HL-60 (cell line): ENCODE data around the gene CYP1A1.
"Not testable (repeated sequence)": the region's sequence is repeated elsewhere in the genome, so short reads cannot be mapped to it uniquely, and the experiment has no call there.

Source experiments
- DNase-seq, 2 experiments: peaks; one replicate each; pipeline ENCODE4 v3.0.0-alpha.2; 2010 to 2020; ENCODE audit warnings: low read depth in 1 of 2, low spot score in 1 of 2
- H3K27ac ChIP-seq: fragments of 250-450 bp; sonication (Bioruptor Pico); replicated peaks from 2 replicates; pipeline ENCODE4 v1.5.1; 2020; ENCODE audit warnings: mild to moderate bottlenecking, moderate library complexity
- H3K27me3 ChIP-seq: fragments of 250-450 bp; sonication (Bioruptor Pico); 2 replicates; pipeline ENCODE4 v1.5.1; 2021; ENCODE audit warnings: mild to moderate bottlenecking, moderate library complexity; ENCODE audit not compliant: insufficient read depth, poor library complexity, severe bottlenecking
- H3K4me3 ChIP-seq: replicated peaks from 2 replicates; pipeline ENCODE4 v1.5.1; 2011; ENCODE audit warnings: mild to moderate bottlenecking, control low read depth, low read length; ENCODE audit not compliant: insufficient read depth
- GABPA ChIP-seq: IDR thresholded peaks from 2 replicates; pipeline ENCODE4 v1.6.1; 2012; ENCODE audit warnings: low read depth
- POLR2AphosphoS5 ChIP-seq: IDR thresholded peaks from 2 replicates; pipeline ENCODE4 v1.6.1; 2012; ENCODE audit warnings: low read depth
- SPI1 ChIP-seq: IDR thresholded peaks from 2 replicates; pipeline ENCODE4 v1.6.1; 2012; ENCODE audit warnings: low read depth, mild to moderate bottlenecking, borderline replicate concordance
- TF ChIP-seq, protein P1 (sequence below): IDR thresholded peaks from one replicate; pipeline ENCODE4 v1.5.1; 2011; ENCODE audit warnings: low read length, control low read depth, inconsistent platforms; ENCODE audit not compliant: insufficient read depth
- TF ChIP-seq, protein P2 (sequence below): IDR thresholded peaks from 2 replicates; pipeline ENCODE4 v1.6.1; 2012; ENCODE audit warnings: low read depth; ENCODE audit not compliant: insufficient replicate concordance

Gene CYP1A1

DNA sequence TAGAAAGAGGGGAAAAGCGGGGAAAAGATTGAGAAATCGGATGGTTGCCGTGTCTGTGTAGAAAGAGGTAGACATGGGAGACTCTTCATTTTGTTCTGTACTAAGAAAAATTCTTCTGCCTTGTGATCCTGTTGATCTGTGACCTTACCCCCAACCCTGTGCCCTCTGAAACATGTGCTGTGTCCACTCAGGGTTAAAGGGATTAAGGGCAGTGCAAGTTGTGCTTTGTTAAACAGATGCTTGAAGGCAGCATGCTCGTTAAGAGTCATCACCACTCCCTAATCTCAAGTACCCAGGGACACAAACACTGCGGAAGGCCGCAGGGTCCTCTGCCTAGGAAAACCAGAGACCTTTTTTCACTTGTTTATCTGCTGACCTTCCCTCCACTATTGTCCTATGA, 4.0 kb upstream of the CYP1A1 start:
- DNase-seq, H3K27ac ChIP-seq, H3K4me3 ChIP-seq: not testable (repeated sequence)
- peaks cover 26% of the 10 kb centered on the region for H3K27me3 ChIP-seq

DNA sequence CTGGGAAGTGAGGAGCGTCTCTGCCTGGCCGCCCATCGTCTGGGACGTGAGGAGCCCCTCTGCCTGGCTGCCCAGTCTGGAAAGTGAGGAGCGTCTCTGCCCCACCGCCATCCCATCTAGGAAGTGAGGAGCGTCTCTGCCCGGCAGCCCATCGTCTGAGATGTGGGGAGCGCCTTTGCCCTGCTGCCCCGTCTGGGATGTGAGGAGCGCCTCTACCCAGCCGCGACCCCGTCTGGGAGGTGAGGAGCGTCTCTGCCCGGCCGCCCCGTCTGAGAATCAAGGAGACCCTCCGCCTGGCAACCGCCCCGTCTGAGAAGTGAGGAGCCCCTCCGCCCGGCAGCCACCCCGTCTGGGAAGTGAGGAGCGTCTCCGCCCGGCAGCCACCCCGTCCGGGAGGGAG, 3.4 kb upstream of the CYP1A1 start:
- H3K27ac ChIP-seq, H3K4me3 ChIP-seq, DNase-seq: not testable (repeated sequence)
- H3K27me3 ChIP-seq: peaks cover 26% of the 10 kb centered on the region

- TF ChIP-seq, protein P1, sequence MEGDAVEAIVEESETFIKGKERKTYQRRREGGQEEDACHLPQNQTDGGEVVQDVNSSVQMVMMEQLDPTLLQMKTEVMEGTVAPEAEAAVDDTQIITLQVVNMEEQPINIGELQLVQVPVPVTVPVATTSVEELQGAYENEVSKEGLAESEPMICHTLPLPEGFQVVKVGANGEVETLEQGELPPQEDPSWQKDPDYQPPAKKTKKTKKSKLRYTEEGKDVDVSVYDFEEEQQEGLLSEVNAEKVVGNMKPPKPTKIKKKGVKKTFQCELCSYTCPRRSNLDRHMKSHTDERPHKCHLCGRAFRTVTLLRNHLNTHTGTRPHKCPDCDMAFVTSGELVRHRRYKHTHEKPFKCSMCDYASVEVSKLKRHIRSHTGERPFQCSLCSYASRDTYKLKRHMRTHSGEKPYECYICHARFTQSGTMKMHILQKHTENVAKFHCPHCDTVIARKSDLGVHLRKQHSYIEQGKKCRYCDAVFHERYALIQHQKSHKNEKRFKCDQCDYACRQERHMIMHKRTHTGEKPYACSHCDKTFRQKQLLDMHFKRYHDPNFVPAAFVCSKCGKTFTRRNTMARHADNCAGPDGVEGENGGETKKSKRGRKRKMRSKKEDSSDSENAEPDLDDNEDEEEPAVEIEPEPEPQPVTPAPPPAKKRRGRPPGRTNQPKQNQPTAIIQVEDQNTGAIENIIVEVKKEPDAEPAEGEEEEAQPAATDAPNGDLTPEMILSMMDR: no peak
- no peak for TF ChIP-seq SPI1
- Histone ChIP-seq H3K27ac (no peak overlapping the region), H3K27me3 (peaks cover 26% of the 10 kb centered on the region), H3K4me3 (no peak overlapping the region)
- DNase-seq: no peak
These were observed 2.4 kb upstream of the CYP1A1 start for GRCh38 chr15:74727727-74728126.

GRCh38 chr15:74726774-74727164, 1.4 kb upstream of the CYP1A1 start:
- H3K4me3 ChIP-seq: peak overlapping the region; percentile 48; the same call in 1 of the 2 replicates
- TF ChIP-seq SPI1 (no peak), POLR2AphosphoS5 (no peak), GABPA (no peak)
- TF ChIP-seq, protein P1: no peak
- TF ChIP-seq, protein P2, sequence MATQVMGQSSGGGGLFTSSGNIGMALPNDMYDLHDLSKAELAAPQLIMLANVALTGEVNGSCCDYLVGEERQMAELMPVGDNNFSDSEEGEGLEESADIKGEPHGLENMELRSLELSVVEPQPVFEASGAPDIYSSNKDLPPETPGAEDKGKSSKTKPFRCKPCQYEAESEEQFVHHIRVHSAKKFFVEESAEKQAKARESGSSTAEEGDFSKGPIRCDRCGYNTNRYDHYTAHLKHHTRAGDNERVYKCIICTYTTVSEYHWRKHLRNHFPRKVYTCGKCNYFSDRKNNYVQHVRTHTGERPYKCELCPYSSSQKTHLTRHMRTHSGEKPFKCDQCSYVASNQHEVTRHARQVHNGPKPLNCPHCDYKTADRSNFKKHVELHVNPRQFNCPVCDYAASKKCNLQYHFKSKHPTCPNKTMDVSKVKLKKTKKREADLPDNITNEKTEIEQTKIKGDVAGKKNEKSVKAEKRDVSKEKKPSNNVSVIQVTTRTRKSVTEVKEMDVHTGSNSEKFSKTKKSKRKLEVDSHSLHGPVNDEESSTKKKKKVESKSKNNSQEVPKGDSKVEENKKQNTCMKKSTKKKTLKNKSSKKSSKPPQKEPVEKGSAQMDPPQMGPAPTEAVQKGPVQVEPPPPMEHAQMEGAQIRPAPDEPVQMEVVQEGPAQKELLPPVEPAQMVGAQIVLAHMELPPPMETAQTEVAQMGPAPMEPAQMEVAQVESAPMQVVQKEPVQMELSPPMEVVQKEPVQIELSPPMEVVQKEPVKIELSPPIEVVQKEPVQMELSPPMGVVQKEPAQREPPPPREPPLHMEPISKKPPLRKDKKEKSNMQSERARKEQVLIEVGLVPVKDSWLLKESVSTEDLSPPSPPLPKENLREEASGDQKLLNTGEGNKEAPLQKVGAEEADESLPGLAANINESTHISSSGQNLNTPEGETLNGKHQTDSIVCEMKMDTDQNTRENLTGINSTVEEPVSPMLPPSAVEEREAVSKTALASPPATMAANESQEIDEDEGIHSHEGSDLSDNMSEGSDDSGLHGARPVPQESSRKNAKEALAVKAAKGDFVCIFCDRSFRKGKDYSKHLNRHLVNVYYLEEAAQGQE: no peak
- DNase-seq: no peak
- H3K27ac ChIP-seq: no peak overlapping the region
- H3K27me3 ChIP-seq: peaks cover 26% of the 10 kb centered on the region

DNA sequence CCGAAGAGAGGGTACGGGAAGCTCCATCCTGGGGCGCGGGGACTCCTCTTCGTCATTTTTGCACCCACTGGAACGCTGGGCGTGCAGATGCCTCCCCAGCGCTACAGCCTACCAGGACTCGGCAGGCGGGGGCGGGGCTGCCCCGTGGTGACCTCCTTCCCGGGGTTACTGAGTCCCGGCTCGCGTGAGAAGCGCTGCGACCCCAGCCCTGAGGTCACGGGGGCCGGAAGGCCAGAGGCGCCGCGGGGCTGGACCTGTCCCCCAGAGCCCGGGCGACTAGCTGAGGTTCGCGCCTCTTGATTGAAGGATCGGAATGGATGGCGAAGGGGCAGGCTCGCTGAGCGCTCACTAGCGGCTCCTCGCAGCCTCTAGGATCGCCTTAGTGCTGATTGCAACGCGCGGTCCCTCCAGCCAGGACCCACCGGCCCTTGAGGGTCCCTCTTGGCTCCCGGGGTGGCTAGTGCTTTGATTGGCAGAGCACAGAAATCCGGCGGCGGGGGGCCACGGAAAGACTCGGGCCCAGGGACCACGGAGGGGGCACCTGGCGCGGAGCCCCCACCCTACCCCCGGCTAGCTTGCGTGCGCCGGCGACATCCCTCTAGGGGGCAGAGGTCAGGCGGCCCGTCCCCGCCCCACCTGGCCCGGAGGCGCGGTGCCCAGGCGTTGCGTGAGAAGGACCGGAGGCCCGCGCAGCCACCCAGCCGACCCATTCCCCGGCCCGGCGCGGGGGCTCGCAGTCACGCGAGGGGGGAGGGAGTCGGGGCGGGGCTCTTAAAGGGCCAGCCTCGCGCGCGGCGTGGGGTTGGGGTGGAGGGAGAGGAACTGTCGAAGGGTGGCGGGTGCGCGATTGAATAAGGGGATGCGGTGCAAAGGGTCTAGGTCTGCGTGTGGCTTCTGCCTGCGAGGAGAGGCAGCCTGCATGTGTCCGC, 781 bp upstream of the CYP1A1 start:
- peaks cover 24% of the 10 kb centered on the region for H3K27me3 ChIP-seq
- no peak overlapping the region for H3K27ac ChIP-seq

More for the DNA sequence above, 781 bp upstream of the CYP1A1 start:
- H3K4me3 ChIP-seq: peak overlapping the region; percentile 48
- TF ChIP-seq, protein P2: no peak
- TF ChIP-seq, protein P1: no peak
- no peak for TF ChIP-seq SPI1
- TF ChIP-seq POLR2AphosphoS5: no peak
- TF ChIP-seq GABPA: no peak
- peak; percentile 11 to 52 for DNase-seq
